NCI-H2029 treated with DMSO at 0.1 percent for 48 hours (cell line): ENCODE data around the gene THUMPD3.

Experiments
- DNase-seq: peaks from one replicate; lab custom pipeline; 2025; lab: John Stamatoyannopoulos, UW

The THUMPD3 gene

GRCh38 chr3:9352917-9353752 lies 9.7 kb upstream of the THUMPD3 start:
- peak; percentile 92 for DNase-seq

- no peak for DNase-seq
These were observed 1.0 kb upstream of the THUMPD3 start for GRCh38 chr3:9361691-9362388.

- DNase-seq: no peak
These were observed 6.7 kb downstream of the THUMPD3 start for GRCh38 chr3:9369508-9369907.

GRCh38 chr3:9373465-9373864 lies 10.6 kb downstream of the THUMPD3 start:
- DNase-seq: no peak

GRCh38 chr3:9377981-9378380 lies 15.1 kb downstream of the THUMPD3 start:
- DNase-seq: no peak

GRCh38 chr3:9379327-9379726 lies 16.5 kb downstream of the THUMPD3 start:
- no peak for DNase-seq

- DNase-seq: no peak
These were observed 17.2 kb downstream of the THUMPD3 start for GRCh38 chr3:9380014-9380413.

GRCh38 chr3:9384141-9384828 lies 21.4 kb downstream of the THUMPD3 start:
- no peak for DNase-seq

- no peak for DNase-seq
These were observed 22.6 kb downstream of the THUMPD3 start for GRCh38 chr3:9385187-9386077.

GRCh38 chr3:9386078-9386459 lies 23.2 kb downstream of the THUMPD3 start:
- no peak for DNase-seq

GRCh38 chr3:9386501-9387321 lies 23.9 kb downstream of the THUMPD3 start:
- DNase-seq: no peak

- no peak for DNase-seq
These were observed 24.4 kb downstream of the THUMPD3 start for GRCh38 chr3:9387322-9387655.

- no peak for DNase-seq
These were observed 25.3 kb downstream of the THUMPD3 start for GRCh38 chr3:9388142-9388541.

- DNase-seq: no peak
These were observed 25.9 kb downstream of the THUMPD3 start for GRCh38 chr3:9388562-9389272.

- DNase-seq: no peak
These were observed 27.5 kb downstream of the THUMPD3 start for GRCh38 chr3:9390265-9390888.

GRCh38 chr3:9392041-9392440 lies 29.2 kb downstream of the THUMPD3 start:
- no peak for DNase-seq

- no peak for DNase-seq
These were observed 32.9 kb downstream of the THUMPD3 start for GRCh38 chr3:9395570-9396300.

- DNase-seq: peak; percentile 89
These were observed 33.4 kb downstream of the THUMPD3 start for GRCh38 chr3:9396301-9396631.

- peak; percentile 98 for DNase-seq
These were observed 33.9 kb downstream of the THUMPD3 start for GRCh38 chr3:9396632-9397331.
